ENCODE data around the gene C1orf159.

DNA sequence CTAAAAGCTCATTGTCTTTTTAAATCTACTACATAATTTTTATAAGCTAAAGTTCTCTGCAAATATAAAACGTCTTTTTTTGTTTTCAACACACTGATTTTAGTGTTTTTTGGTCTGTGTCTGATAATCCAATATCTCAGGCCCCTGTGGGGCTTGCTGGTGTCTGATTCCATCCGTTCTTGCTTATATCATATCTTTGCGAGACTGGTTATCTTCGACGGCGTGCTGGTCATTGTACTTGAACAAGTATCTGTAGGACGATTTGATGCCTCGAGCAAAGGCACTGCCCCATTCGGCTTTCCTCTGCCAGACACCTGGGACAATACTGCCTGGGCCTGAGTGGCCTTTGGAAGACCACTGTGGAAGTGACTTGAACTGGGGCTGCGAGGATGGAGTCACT is 39.4 kb upstream of the C1orf159 start:
- TF ChIP-seq, protein P1, sequence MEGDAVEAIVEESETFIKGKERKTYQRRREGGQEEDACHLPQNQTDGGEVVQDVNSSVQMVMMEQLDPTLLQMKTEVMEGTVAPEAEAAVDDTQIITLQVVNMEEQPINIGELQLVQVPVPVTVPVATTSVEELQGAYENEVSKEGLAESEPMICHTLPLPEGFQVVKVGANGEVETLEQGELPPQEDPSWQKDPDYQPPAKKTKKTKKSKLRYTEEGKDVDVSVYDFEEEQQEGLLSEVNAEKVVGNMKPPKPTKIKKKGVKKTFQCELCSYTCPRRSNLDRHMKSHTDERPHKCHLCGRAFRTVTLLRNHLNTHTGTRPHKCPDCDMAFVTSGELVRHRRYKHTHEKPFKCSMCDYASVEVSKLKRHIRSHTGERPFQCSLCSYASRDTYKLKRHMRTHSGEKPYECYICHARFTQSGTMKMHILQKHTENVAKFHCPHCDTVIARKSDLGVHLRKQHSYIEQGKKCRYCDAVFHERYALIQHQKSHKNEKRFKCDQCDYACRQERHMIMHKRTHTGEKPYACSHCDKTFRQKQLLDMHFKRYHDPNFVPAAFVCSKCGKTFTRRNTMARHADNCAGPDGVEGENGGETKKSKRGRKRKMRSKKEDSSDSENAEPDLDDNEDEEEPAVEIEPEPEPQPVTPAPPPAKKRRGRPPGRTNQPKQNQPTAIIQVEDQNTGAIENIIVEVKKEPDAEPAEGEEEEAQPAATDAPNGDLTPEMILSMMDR (IDR thresholded peaks at IDR 0.05), result no peak
- TF ChIP-seq POLR2A (IDR thresholded peaks at IDR 0.05), result no peak
